Measurements from ENCODE around the gene F10.

F10 gene

GRCh38 chr13:113151745-113152690 is 29.4 kb downstream of the F10 start:
- no peak for DNase-seq (ENCODE audit: low spot score in 2 of 2)
- peak overlapping the region; percentile 79 for H3K4me3 Mint-ChIP-seq

DNA sequence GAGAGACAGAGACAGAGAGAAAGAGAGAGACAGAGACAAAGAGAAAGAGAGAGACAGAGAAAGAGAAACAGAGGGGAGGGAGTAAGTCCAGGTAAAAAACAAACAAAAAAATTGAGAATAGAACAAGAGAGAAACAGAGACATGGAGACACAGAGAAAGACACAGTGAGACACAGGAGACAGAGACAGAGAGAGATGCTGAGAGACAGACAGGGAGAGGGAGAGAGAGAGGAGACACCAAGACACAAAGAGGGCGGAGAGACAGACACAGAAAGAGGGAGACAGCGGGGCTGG is 30.0 kb downstream of the F10 start:
- ATAC-seq (ENCODE audit: low read depth): no peak
- peaks cover 10% of the 10 kb centered on the region for H3K4me1 Mint-ChIP-seq
- H3K27me3 Mint-ChIP-seq: peaks cover 20% of the 10 kb centered on the region
- H3K4me3 Mint-ChIP-seq: peak overlapping the region; percentile 79
- H3K9me3 Mint-ChIP-seq: peaks cover 7% of the 10 kb centered on the region
- no peak for DNase-seq (ENCODE audit: low spot score in 2 of 2)
- peaks cover 5% of the 10 kb centered on the region for H3K36me3 Mint-ChIP-seq
- peak overlapping the region; percentile 7 for H3K27ac Mint-ChIP-seq

More at GRCh38 chr13:113151745-113152690, 29.4 kb downstream of the F10 start:
- peaks cover 5% of the 10 kb centered on the region for H3K36me3 Mint-ChIP-seq
- peaks cover 10% of the 10 kb centered on the region for H3K4me1 Mint-ChIP-seq
- H3K27me3 Mint-ChIP-seq: peaks cover 24% of the 10 kb centered on the region
- peaks cover 7% of the 10 kb centered on the region for H3K9me3 Mint-ChIP-seq
- peak; percentile 23 for ATAC-seq (ENCODE audit: low read depth)
- H3K27ac Mint-ChIP-seq: peak overlapping the region; percentile 7

DNA sequence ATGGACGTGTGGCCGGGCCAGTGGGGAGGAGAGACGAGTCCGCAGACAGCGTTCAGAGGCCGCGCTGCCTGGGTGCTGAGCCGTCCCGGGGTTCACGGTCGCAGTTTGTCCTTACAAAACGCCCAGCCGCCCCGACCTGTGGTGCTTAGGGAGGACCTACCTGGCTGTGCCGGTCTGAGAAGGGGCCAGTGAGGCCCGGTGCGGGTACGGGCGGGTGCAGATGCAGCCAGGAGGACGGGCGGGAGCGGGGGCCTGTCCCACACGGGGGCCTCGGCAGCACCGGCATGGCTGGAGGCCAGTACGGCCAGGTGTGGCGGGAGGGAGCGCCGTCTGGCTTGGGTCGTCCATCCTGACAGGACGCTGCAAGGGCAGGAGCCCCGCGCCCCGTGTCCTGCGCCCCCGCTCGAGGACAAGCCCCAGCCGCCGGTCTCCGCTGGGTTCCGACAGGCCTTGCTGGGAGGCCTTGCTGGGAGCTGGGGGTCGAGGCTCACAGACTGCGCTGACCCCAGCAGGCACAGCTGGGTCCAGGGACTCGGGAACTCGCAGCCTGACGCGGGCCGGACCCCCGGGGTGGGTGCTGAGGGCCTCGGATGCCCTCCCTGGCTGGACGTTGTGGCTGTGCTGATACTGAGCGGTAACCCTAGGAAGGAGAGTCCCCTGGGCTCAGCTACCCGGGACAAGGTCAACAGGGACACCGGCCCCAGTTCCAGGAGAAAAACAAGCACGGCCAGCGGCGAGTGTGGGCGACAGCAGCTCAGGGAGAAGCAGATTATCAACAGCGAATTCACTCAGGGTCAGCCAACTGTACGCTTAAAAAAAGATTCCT is 30.6 kb downstream of the F10 start:
- Mint-ChIP-seq H3K9me3 (peaks cover 9% of the 10 kb centered on the region), H3K36me3 (peaks cover 5% of the 10 kb centered on the region), H3K4me1 (peaks cover 10% of the 10 kb centered on the region), H3K27me3 (peaks cover 22% of the 10 kb centered on the region), H3K4me3 (peak overlapping the region; percentile 79), H3K27ac (peak overlapping the region; percentile 54)
- peak; percentile 19 to 60 for DNase-seq (ENCODE audit: low spot score in 2 of 2)
- peak; percentile 29 for ATAC-seq (ENCODE audit: low read depth)

- Mint-ChIP-seq H3K27me3 (peaks cover 22% of the 10 kb centered on the region), H3K27ac (peak overlapping the region; percentile 54), H3K4me3 (peak overlapping the region; percentile 79), H3K9me3 (peaks cover 9% of the 10 kb centered on the region), H3K36me3 (peaks cover 5% of the 10 kb centered on the region), H3K4me1 (peaks cover 10% of the 10 kb centered on the region)
- peak; percentile 83 for ATAC-seq (ENCODE audit: low read depth)
- DNase-seq (ENCODE audit: low spot score in 2 of 2): peak; percentile 43 to 46
These were observed 31.5 kb downstream of the F10 start for GRCh38 chr13:113153810-113154748.

- DNase-seq (ENCODE audit: low spot score in 2 of 2): no peak
- Mint-ChIP-seq H3K36me3 (peaks cover 5% of the 10 kb centered on the region), H3K27me3 (peaks cover 21% of the 10 kb centered on the region), H3K9me3 (peaks cover 9% of the 10 kb centered on the region), H3K27ac (no peak overlapping the region), H3K4me1 (peaks cover 10% of the 10 kb centered on the region), H3K4me3 (peak overlapping the region; percentile 67)
- no peak for ATAC-seq (ENCODE audit: low read depth)
These were observed 32.6 kb downstream of the F10 start for GRCh38 chr13:113155201-113155600.

GRCh38 chr13:113155982-113156655 is 33.5 kb downstream of the F10 start:
- DNase-seq (ENCODE audit: low spot score in 2 of 2) (no peak), ATAC-seq (ENCODE audit: low read depth) (no peak)
- Mint-ChIP-seq H3K27me3 (peaks cover 19% of the 10 kb centered on the region), H3K36me3 (peaks cover 5% of the 10 kb centered on the region), H3K4me3 (no peak overlapping the region), H3K4me1 (peaks cover 10% of the 10 kb centered on the region), H3K9me3 (peaks cover 9% of the 10 kb centered on the region), H3K27ac (no peak overlapping the region)

GRCh38 chr13:113157206-113157928 is 34.8 kb downstream of the F10 start:
- peaks cover 5% of the 10 kb centered on the region for H3K36me3 Mint-ChIP-seq
- H3K27ac Mint-ChIP-seq: no peak overlapping the region
- DNase-seq (ENCODE audit: low spot score in 2 of 2): no peak
- H3K27me3 Mint-ChIP-seq: peaks cover 14% of the 10 kb centered on the region
- peaks cover 8% of the 10 kb centered on the region for H3K4me1 Mint-ChIP-seq
- no peak overlapping the region for H3K4me3 Mint-ChIP-seq
- ATAC-seq (ENCODE audit: low read depth): no peak
- H3K9me3 Mint-ChIP-seq: peaks cover 9% of the 10 kb centered on the region

- ATAC-seq (ENCODE audit: low read depth) (no peak), DNase-seq (ENCODE audit: low spot score in 2 of 2) (no peak)
- Mint-ChIP-seq H3K27me3 (peaks cover 12% of the 10 kb centered on the region), H3K4me1 (peaks cover 2% of the 10 kb centered on the region), H3K4me3 (no peak within 1 kb of the TSS), H3K36me3 (peaks cover 3% of the 10 kb centered on the region), H3K27ac (no peak within 1 kb of the TSS), H3K9me3 (peaks cover 9% of the 10 kb centered on the region)
These were observed 35.5 kb downstream of the F10 start, which contains the start of gene PROZ for GRCh38 chr13:113157929-113158747. TSS of gene PROZ (plus strand) at chr13:113158648. CDS start at chr13:113158661, 13 bp downstream.

GRCh38 chr13:113158946-113159345 is 36.3 kb downstream of the F10 start:
- Mint-ChIP-seq H3K27me3 (peaks cover 15% of the 10 kb centered on the region), H3K27ac (no peak overlapping the region), H3K4me1 (peaks cover 2% of the 10 kb centered on the region), H3K4me3 (no peak overlapping the region), H3K36me3 (peaks cover 3% of the 10 kb centered on the region), H3K9me3 (peaks cover 9% of the 10 kb centered on the region)
- ATAC-seq (ENCODE audit: low read depth): no peak
- DNase-seq (ENCODE audit: low spot score in 2 of 2): no peak

GRCh38 chr13:113159701-113160100 is 37.1 kb downstream of the F10 start:
- H3K36me3 Mint-ChIP-seq: peaks cover 3% of the 10 kb centered on the region
- H3K27me3 Mint-ChIP-seq: peaks cover 15% of the 10 kb centered on the region
- peaks cover 9% of the 10 kb centered on the region for H3K9me3 Mint-ChIP-seq
- H3K4me1 Mint-ChIP-seq: peaks cover 2% of the 10 kb centered on the region
- no peak overlapping the region for H3K4me3 Mint-ChIP-seq
- no peak overlapping the region for H3K27ac Mint-ChIP-seq
- no peak for ATAC-seq (ENCODE audit: low read depth)
- DNase-seq (ENCODE audit: low spot score in 2 of 2): no peak

DNA sequence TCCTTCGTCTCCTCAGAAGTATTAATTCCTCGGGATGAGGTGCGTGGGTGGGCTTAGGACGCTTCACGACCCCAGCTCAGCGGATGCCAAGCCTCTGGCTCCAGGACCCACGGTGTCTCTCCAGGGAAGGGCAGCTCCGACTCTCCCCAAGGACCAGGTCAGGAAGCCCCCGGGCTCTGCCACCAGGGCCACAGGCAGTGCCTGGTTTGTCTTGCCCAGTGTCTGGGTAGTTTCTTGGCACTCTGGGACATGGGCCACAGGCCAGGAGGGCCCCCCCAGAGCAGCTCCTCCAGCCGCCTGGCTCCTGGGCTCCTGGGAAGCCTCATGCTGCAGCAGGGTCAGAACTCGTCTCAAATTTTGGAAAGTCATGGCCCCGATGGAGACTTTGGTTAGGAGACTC is 38.4 kb downstream of the F10 start:
- H3K9me3 Mint-ChIP-seq: peaks cover 2% of the 10 kb centered on the region
- ATAC-seq (ENCODE audit: low read depth) (no peak), DNase-seq (ENCODE audit: low spot score in 2 of 2) (no peak)
- H3K36me3 Mint-ChIP-seq: no peaks in the 10 kb centered on the region
- peak overlapping the region; percentile 13 for H3K4me3 Mint-ChIP-seq
- H3K4me1 Mint-ChIP-seq: peaks cover 2% of the 10 kb centered on the region
- peaks cover 15% of the 10 kb centered on the region for H3K27me3 Mint-ChIP-seq
- no peak overlapping the region for H3K27ac Mint-ChIP-seq

- ATAC-seq (ENCODE audit: low read depth) (no peak), DNase-seq (ENCODE audit: low spot score in 2 of 2) (no peak)
- H3K36me3 Mint-ChIP-seq: no peaks in the 10 kb centered on the region
- peak overlapping the region; percentile 13 for H3K4me3 Mint-ChIP-seq
- no peak overlapping the region for H3K27ac Mint-ChIP-seq
- H3K9me3 Mint-ChIP-seq: peaks cover 2% of the 10 kb centered on the region
- peaks cover 15% of the 10 kb centered on the region for H3K27me3 Mint-ChIP-seq
- H3K4me1 Mint-ChIP-seq: peaks cover 2% of the 10 kb centered on the region
These were observed 38.8 kb downstream of the F10 start for GRCh38 chr13:113161433-113161832.
